Fibroblast of villous mesenchyme (primary cell): ENCODE results near the gene PRSS57. TPM values are rescaled to one million over a fixed set of nuclear protein-coding genes. Genes with fewer than 3 reads are reported as not detected.

Experiments used
- DNase-seq: peaks from one replicate; pipeline ENCODE4 v3.0.0-alpha.2; 2010; ENCODE audit warnings: low read depth
- H3K4me3 ChIP-seq: 2 replicates; pipeline ENCODE4 v1.5.1; 2011; ENCODE audit warnings: low read depth, mild to moderate bottlenecking, low read length
- total RNA-seq: library from RNA; depleted of rRNA; stranded (reverse); fragments of >200 nt; gene quantifications from 2 replicates; pipeline ENCODE4 v1.2.3, GENCODE V29; 2012
- TF ChIP-seq, protein P1 (sequence below): IDR thresholded peaks from 2 replicates; pipeline ENCODE4 v1.5.1; 2012; ENCODE audit warnings: low read depth, mild to moderate bottlenecking, low read length; ENCODE audit not compliant: insufficient read depth

The PRSS57 gene
- total RNA-seq, 1 donor, result not detected

DNA sequence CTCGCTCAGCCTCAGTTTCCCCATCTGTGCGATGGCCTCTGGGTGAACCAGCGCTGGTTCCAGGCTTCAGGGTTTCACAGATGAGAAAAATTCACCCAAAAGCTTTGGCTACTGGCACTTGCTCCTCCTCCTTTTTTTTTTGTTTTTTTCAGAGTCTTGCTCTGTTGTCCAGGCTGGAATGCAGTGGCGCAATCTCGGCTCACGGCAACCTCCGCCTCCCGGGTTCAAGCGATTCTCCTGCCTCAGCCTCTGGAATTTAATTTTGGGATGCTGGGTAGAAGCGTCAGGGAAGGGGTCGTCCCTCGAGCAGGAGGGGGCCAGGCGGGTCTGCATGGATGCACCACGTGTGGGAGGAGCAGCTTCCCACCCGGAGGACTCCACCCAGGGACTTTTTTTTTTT is 7.0 kb downstream of the PRSS57 start:
- no peak for DNase-seq
- TF ChIP-seq, protein P1, sequence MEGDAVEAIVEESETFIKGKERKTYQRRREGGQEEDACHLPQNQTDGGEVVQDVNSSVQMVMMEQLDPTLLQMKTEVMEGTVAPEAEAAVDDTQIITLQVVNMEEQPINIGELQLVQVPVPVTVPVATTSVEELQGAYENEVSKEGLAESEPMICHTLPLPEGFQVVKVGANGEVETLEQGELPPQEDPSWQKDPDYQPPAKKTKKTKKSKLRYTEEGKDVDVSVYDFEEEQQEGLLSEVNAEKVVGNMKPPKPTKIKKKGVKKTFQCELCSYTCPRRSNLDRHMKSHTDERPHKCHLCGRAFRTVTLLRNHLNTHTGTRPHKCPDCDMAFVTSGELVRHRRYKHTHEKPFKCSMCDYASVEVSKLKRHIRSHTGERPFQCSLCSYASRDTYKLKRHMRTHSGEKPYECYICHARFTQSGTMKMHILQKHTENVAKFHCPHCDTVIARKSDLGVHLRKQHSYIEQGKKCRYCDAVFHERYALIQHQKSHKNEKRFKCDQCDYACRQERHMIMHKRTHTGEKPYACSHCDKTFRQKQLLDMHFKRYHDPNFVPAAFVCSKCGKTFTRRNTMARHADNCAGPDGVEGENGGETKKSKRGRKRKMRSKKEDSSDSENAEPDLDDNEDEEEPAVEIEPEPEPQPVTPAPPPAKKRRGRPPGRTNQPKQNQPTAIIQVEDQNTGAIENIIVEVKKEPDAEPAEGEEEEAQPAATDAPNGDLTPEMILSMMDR, result no peak
- no peak overlapping the region for H3K4me3 ChIP-seq

DNA sequence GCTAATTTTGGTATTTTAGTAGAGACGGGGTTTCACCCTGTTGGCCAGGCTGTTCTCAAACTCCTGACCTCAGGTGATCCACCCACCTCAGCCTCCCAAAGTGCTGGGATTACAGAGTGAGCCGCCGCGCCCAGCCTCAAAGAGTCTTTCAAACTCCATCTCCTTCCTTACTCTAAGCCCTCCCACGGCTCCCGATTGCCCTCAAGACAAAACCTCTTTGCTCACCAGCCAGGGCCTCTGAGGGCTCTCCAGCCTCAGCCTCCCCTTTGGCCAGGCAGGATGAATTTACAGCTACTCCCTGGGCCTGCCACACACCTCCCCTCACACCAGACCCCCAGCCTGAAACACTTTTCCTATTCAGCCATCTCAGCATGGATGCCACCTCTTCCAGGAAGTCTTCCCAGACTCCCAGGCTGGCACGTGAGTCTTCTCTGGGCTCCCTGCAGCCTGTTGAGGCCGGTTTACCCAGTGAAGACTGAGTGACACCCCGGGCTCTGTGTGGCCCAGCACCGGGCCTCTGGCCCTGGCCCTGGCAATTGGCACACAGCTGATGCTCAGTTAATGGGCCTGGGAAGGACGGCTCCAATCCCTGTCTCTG is 7.6 kb downstream of the PRSS57 start:
- DNase-seq, result no peak
- no peak overlapping the region for H3K4me3 ChIP-seq
- TF ChIP-seq, protein P1, result no peak

DNA sequence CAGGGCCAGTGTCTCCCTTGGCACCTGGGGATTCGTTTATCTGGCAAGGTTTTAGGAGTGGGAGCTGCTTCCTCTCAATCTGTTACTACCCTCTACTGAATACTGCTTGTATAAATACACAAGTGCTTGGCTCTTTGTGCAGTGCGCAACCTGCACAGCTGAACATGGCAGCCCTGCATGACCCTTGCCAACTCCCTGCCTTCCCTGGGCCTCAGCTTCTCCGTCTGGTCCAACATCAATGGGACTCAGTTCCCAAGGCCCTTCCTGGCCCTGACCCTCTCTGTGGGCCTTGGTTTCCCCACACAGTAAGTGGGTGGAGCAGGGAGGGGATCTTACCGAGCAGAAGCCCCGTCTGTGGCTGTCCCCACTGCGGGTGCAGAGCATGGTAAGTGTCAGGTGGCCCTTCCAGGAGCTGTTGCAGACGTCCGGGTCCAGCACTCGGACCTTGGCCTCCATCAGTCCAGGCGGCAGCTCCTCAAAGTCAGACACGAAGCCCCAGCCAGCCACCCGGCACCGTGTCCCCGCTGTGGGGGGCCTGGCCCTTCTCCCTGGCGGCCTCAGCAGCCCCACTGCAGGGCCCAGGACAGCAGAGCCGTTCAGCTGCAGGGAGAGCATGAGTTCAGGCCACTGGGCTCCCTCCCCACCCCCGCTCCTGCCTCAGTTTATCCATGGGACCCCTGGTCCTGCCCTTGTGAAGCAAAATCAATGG is 8.5 kb downstream of the PRSS57 start:
- H3K4me3 ChIP-seq, result no peak overlapping the region
- TF ChIP-seq, protein P1, result no peak
- DNase-seq, result no peak

DNA sequence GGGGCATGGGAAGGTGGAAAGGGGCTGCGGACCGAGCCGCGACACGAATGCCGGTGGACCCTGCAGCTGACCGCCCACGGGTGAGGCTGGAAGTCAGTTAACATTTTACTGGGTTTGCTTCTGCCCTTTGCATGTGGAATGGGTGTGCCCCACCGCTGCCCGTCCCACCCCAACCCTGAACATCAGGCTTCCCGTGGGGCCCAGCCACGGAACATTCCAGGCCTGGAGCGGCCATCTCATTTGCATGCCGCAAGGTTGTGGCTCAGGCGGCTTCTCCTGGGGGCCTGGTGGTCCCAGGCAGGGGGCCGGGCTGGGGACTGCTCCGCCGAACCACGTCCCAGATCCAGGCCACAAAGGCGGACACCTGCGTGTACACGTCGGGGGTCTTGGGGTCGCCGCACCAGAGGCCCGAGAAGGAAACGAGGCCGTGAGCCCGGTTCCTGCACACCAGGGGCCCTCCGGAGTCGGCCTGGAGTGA is 9.8 kb downstream of the PRSS57 start:
- no peak overlapping the region for H3K4me3 ChIP-seq
- TF ChIP-seq, protein P1, result no peak
- DNase-seq, result no peak

DNA sequence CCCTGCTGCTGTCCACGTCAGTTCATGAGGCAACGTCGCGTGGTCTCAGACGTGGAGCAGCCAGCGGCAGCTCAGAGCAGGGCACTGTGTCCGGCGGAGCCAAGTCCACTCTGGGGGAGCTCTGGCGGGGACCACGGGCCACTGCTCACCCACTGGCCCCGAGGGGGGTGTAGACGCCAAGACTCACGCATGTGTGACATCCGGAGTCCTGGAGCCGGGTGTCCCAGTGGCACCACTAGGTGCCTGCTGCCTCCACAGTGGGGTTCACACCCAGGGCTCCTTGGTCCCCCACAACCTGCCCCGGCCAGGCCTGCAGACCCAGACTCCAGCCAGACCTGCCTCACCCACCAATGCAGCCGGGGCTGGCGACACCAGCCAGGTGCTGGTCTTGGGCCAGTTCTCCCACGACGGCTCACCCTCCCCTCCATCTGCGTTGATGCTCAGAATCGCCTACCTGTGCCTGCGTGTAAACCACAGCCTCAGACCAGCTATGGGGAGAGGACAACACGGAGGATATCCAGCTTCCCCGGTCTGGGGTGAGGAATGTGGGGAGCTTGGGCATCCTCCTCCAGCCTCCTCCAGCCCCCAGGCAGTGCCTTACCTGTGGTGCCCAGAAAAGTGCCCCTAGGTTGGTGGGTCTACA is 12.5 kb downstream of the PRSS57 start:
- TF ChIP-seq, protein P1, result no peak
- no peak for DNase-seq
- H3K4me3 ChIP-seq, result no peak overlapping the region

DNA sequence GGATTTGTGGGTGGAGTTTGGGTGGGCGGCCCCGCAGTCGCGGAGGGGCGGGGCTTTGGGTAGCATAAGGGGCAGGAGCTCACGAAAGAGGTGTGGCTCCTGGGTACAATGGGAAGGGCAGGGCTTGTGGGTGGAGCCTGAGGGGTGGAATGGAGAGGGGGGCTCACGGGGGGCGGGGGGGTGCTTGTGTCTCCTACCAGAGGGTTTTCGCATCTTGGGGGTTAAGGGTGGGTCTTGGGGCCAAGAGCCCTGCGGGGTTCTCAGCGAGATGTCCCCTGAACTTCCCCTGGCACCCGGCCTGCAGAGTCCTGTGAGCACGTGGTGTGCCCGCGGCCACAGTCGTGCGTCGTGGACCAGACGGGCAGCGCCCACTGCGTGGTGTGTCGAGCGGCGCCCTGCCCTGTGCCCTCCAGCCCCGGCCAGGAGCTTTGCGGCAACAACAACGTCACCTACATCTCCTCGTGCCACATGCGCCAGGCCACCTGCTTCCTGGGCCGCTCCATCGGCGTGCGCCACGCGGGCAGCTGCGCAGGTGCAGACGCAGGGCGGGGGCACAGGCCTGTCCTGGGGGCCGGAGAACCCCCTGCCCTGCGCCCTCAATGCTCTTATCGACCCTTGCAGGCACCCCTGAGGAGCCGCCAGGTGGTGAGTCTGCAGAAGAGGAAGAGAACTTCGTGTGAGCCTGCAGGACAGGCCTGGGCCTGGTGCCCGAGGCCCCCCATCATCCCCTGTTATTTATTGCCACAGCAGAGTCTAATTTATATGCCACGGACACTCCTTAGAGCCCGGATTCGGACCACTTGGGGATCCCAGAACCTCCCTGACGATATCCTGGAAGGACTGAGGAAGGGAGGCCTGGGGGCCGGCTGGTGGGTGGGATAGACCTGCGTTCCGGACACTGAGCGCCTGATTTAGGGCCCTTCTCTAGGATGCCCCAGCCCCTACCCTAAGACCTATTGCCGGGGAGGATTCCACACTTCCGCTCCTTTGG is 13.9 kb downstream of the PRSS57 start:
- TF ChIP-seq, protein P1, result no peak
- peak overlapping the region; percentile 54 for H3K4me3 ChIP-seq
- no peak for DNase-seq
